Stimulated activated CD8-positive, alpha-beta memory T cell treated with anti-CD3 and anti-CD28 coated beads, Interleukin-2, amount 100 ng/mL, for 1 hour (primary cell): ENCODE results near the gene MITF.
"Not testable (repeated sequence)": the region's sequence is repeated elsewhere in the genome, so short reads cannot be mapped to it uniquely, and the experiment has no call there.

ENCODE experiments used
- DNase-seq, 2 donors: peaks; one replicate each; pipeline ENCODE4 v3.0.0-alpha.2; 2020; ENCODE audit warnings: low read depth in 2 of 2

MITF gene

GRCh38 chr3:69787436-69788168 lies 48.3 kb downstream of the MITF start:
- no peak for DNase-seq

- DNase-seq = no peak
These were observed 51.8 kb downstream of the MITF start for GRCh38 chr3:69791106-69791505.

GRCh38 chr3:69791919-69792399 lies 52.7 kb downstream of the MITF start:
- no peak for DNase-seq

- DNase-seq = not testable (repeated sequence)
These were observed 56.9 kb downstream of the MITF start for GRCh38 chr3:69796126-69796525.

GRCh38 chr3:69803681-69804270 lies 64.5 kb downstream of the MITF start:
- no peak for DNase-seq

GRCh38 chr3:69805491-69805890 lies 66.2 kb downstream of the MITF start:
- DNase-seq = no peak

GRCh38 chr3:69806735-69807438 lies 67.6 kb downstream of the MITF start:
- no peak for DNase-seq

GRCh38 chr3:69807674-69808073 lies 68.4 kb downstream of the MITF start:
- DNase-seq = no peak

- no peak for DNase-seq
These were observed 70.0 kb downstream of the MITF start for GRCh38 chr3:69809076-69809835.

- no peak for DNase-seq
These were observed 72.5 kb downstream of the MITF start for GRCh38 chr3:69811452-69812401.

- no peak for DNase-seq
These were observed 76.7 kb downstream of the MITF start for GRCh38 chr3:69815970-69816369.

GRCh38 chr3:69817988-69818387 lies 78.7 kb downstream of the MITF start:
- no peak for DNase-seq

GRCh38 chr3:69819282-69819681 lies 80.0 kb downstream of the MITF start:
- DNase-seq = no peak

- DNase-seq = no peak
These were observed 81.9 kb downstream of the MITF start for GRCh38 chr3:69821133-69821532.

GRCh38 chr3:69823743-69824142 lies 84.5 kb downstream of the MITF start:
- no peak for DNase-seq

- DNase-seq = no peak
These were observed 86.2 kb downstream of the MITF start for GRCh38 chr3:69825446-69825845.

GRCh38 chr3:69827127-69827526 lies 87.9 kb downstream of the MITF start:
- no peak for DNase-seq

- no peak for DNase-seq
These were observed 89.6 kb downstream of the MITF start for GRCh38 chr3:69828817-69829216.

- DNase-seq = no peak
These were observed 90.9 kb downstream of the MITF start for GRCh38 chr3:69830147-69830546.

- DNase-seq = no peak
These were observed 92.5 kb downstream of the MITF start for GRCh38 chr3:69831737-69832136.

GRCh38 chr3:69833591-69833990 lies 94.3 kb downstream of the MITF start:
- no peak for DNase-seq
